GM23338 (cell line): ENCODE results near the gene MFAP4. TPM values are rescaled to one million over a fixed set of nuclear protein-coding genes. Genes with fewer than 3 reads are reported as not detected.

Experiments used
- microRNA counts: library from miRNA; unstranded; fragments of <30 nt; microRNA quantifications from one replicate; lab custom pipeline; 2017
- microRNA-seq: library from miRNA; unstranded; fragments of <30 nt; microRNA quantifications from one replicate; pipeline ENCODE4, GENCODE V29; 2017
- polyA plus RNA-seq: library from polyadenylated mRNA; unstranded; fragments of >200 nt; fragmentation: Nextera tagmentation; extraction: Ambion mirVana; gene quantifications from 2 replicates; pipeline ENCODE4 v1.2.1, GENCODE V29; 2016
- small RNA-seq: library from RNA; depleted of rRNA; stranded (forward); fragments of <200 nt; gene quantifications from one replicate; pipeline ENCODE3, GENCODE V24; 2014; ENCODE audit warnings: low replicate concordance
- total RNA-seq: library from RNA; depleted of rRNA; stranded (reverse); fragments of >200 nt; shearing (Covaris generic); gene quantifications from 2 replicates; pipeline ENCODE4 v1.2.3, GENCODE V29; 2014; rRNA removed

Gene MFAP4
- total and polyA plus RNA-seq, 2 experiments from 2014 or later: 7.7 to 9.7 TPM

MicroRNA genes within 50 kb of the gene (microRNA counts, 767-probe panel; counts per million panel counts)
- microRNA hsa-miR-1180 (lab: Ali Mortazavi, UCI): 8,858 counts per million, percentile 58 among the panel's probes with 10 or more counts

Small RNAs within 50 kb of the gene (microRNA-seq; reads per million reads assigned to microRNA genes)
- gene MIR1180: 416 reads per million, percentile 83 among the genes with 10 or more reads in this experiment

Small RNAs within 50 kb of the gene (small RNA-seq; reads per million reads assigned to genes)
- 6.4 reads per million, percentile 94 among the genes with 10 or more reads in this experiment for gene MIR1180
- gene RF00537: not detected

Other genes starting within 250 kb of the MFAP4 start
- gene EPN2, start 149.8 kb downstream of the MFAP4 start, total RNA-seq: 28.7 and 34.0 TPM in 2 replicates
- 149 and 164 TPM in 2 replicates for gene EPN2, start 149.8 kb downstream of the MFAP4 start, polyA plus RNA-seq
- gene B9D1, start 24.5 kb downstream of the MFAP4 start, total RNA-seq: 47.2 and 63.5 TPM in 2 replicates
- 28.6 and 35.2 TPM in 2 replicates for gene B9D1, start 24.5 kb downstream of the MFAP4 start, polyA plus RNA-seq
- gene MAPK7, start 8.7 kb downstream of the MFAP4 start, total RNA-seq: 40.8 and 53.1 TPM in 2 replicates
- gene MAPK7, start 8.7 kb downstream of the MFAP4 start, polyA plus RNA-seq: 15.5 and 15.6 TPM in 2 replicates
- gene RNF112, start 24.0 kb upstream of the MFAP4 start, total RNA-seq: 1.5 and 4.1 TPM in 2 replicates
- 0.38 and 0.42 TPM in 2 replicates for gene RNF112, start 24.0 kb upstream of the MFAP4 start, polyA plus RNA-seq
- gene SLC47A1, start 146.7 kb upstream of the MFAP4 start, total RNA-seq: 1.9 and 4.5 TPM in 2 replicates
- 0.53 and 0.64 TPM in 2 replicates for gene SLC47A1, start 146.7 kb upstream of the MFAP4 start, polyA plus RNA-seq